Fibroblast of upper back skin (primary cell): ENCODE results near the gene SHISA6.
"Not testable (repeated sequence)": the region's sequence is repeated elsewhere in the genome, so short reads cannot be mapped to it uniquely, and the experiment has no call there.

Experiments used
- DNase-seq: peaks from one replicate; pipeline ENCODE4 v3.0.0-alpha.2; 2013

The SHISA6 gene

GRCh38 chr17:11267999-11268575 is 27.1 kb downstream of the SHISA6 start:
- no peak for DNase-seq

- DNase-seq, result no peak
Observed at GRCh38 chr17:11269210-11269609, 28.2 kb downstream of the SHISA6 start.

GRCh38 chr17:11272191-11272590 is 31.2 kb downstream of the SHISA6 start:
- DNase-seq, result no peak

- DNase-seq, result no peak
Observed at GRCh38 chr17:11273596-11273995, 32.6 kb downstream of the SHISA6 start.

GRCh38 chr17:11274106-11274505 is 33.1 kb downstream of the SHISA6 start:
- DNase-seq, result no peak

- DNase-seq, result no peak
Observed at GRCh38 chr17:11276486-11276885, 35.5 kb downstream of the SHISA6 start.

- no peak for DNase-seq
Observed at GRCh38 chr17:11278186-11278991, 37.4 kb downstream of the SHISA6 start.

- no peak for DNase-seq
Observed at GRCh38 chr17:11278992-11279270, 37.9 kb downstream of the SHISA6 start.

- no peak for DNase-seq
Observed at GRCh38 chr17:11279776-11280344, 38.8 kb downstream of the SHISA6 start.

- no peak for DNase-seq
Observed at GRCh38 chr17:11282586-11282985, 41.6 kb downstream of the SHISA6 start.

- no peak for DNase-seq
Observed at GRCh38 chr17:11284811-11285210, 43.8 kb downstream of the SHISA6 start.

GRCh38 chr17:11285946-11286345 is 44.9 kb downstream of the SHISA6 start:
- DNase-seq, result no peak

- DNase-seq, result no peak
Observed at GRCh38 chr17:11287791-11288190, 46.8 kb downstream of the SHISA6 start.

GRCh38 chr17:11290814-11291213 is 49.8 kb downstream of the SHISA6 start:
- no peak for DNase-seq

GRCh38 chr17:11292491-11292890 is 51.5 kb downstream of the SHISA6 start:
- DNase-seq, result no peak

GRCh38 chr17:11293480-11293879 is 52.5 kb downstream of the SHISA6 start:
- no peak for DNase-seq

- DNase-seq, result no peak
Observed at GRCh38 chr17:11294826-11295225, 53.8 kb downstream of the SHISA6 start.

- DNase-seq, result no peak
Observed at GRCh38 chr17:11296994-11297393, 56.0 kb downstream of the SHISA6 start.

GRCh38 chr17:11298401-11298800 is 57.4 kb downstream of the SHISA6 start:
- DNase-seq, result no peak

GRCh38 chr17:11300201-11300600 is 59.2 kb downstream of the SHISA6 start:
- DNase-seq, result no peak

- no peak for DNase-seq
Observed at GRCh38 chr17:11300738-11301137, 59.7 kb downstream of the SHISA6 start.

GRCh38 chr17:11301874-11302273 is 60.9 kb downstream of the SHISA6 start:
- not testable (repeated sequence) for DNase-seq

- DNase-seq, result no peak
Observed at GRCh38 chr17:11302401-11303186, 61.6 kb downstream of the SHISA6 start.
